SU-DHL-6 (cell line): ENCODE measurements around the gene EFCAB8.

Source experiments
- H2AFZ ChIP-seq: fragments of 200-600 bp; sonication (generic); 2 replicates; pipeline ENCODE4 v1.6.1; 2014; ENCODE audit warnings: low read depth, mild to moderate bottlenecking, moderate library complexity, mixed read lengths, antibody characterized with exemption, low read length; ENCODE audit not compliant: severe bottlenecking
- H3F3A ChIP-seq: fragments of 200-600 bp; shearing (Covaris generic); 2 replicates; pipeline ENCODE4 v1.6.0; 2016; ENCODE audit warnings: antibody characterized with exemption, mild to moderate bottlenecking; ENCODE audit not compliant: insufficient read depth
- H3K27ac ChIP-seq: fragments of 200-600 bp; sonication (generic); 2 replicates; pipeline ENCODE4 v1.5.1; 2016; ENCODE audit warnings: low read depth, mild to moderate bottlenecking, low read length, moderate library complexity, mixed read lengths
- H3K27me3 ChIP-seq: fragments of 200-600 bp; sonication (generic), shearing (Covaris generic); 2 replicates; pipeline ENCODE4 v1.6.0; 2014; ENCODE audit warnings: mild to moderate bottlenecking, low read length
- H3K36me3 ChIP-seq: fragments of 200-600 bp; sonication (generic); 2 replicates; pipeline ENCODE4 v1.6.1; 2014; ENCODE audit warnings: mild to moderate bottlenecking, low read length, mixed read lengths
- H3K4me2 ChIP-seq: fragments of 300-600, 200-600 bp; shearing (Covaris generic), sonication (generic); 2 replicates; pipeline ENCODE4 v1.6.0; 2014; ENCODE audit warnings: low read length, low read depth, mild to moderate bottlenecking; ENCODE audit not compliant: poor library complexity, severe bottlenecking
- H3K4me3 ChIP-seq: fragments of 200-600 bp; sonication (generic); 2 replicates; pipeline ENCODE4 v1.5.1; 2014; ENCODE audit warnings: antibody characterized with exemption, low read length, mild to moderate bottlenecking, mixed read lengths; ENCODE audit not compliant: insufficient read depth, poor library complexity, severe bottlenecking
- H3K79me2 ChIP-seq: fragments of 200-600 bp; sonication (generic); 2 replicates; pipeline ENCODE4 v1.6.1; 2014; ENCODE audit warnings: mild to moderate bottlenecking, low read length, moderate library complexity; ENCODE audit not compliant: insufficient read depth
- H3K9ac ChIP-seq: fragments of 200-600 bp; sonication (generic); 2 replicates; pipeline ENCODE4 v1.7.0; 2014; ENCODE audit warnings: mild to moderate bottlenecking, low read length
- H3K9me2 ChIP-seq: fragments of 200-600 bp; sonication (generic); replicated peaks from 2 replicates; pipeline ENCODE4 v1.6.1; 2014; ENCODE audit warnings: low read length; ENCODE audit not compliant: insufficient read depth
- H3K9me3 ChIP-seq: fragments of 200-600 bp; sonication (generic); 2 replicates; pipeline ENCODE4 v1.6.1; 2014; ENCODE audit warnings: low read length, mixed read lengths; ENCODE audit not compliant: insufficient read depth
- H4K20me1 ChIP-seq: fragments of 200-600 bp; sonication (generic); 2 replicates; pipeline ENCODE4 v1.6.1; 2014; ENCODE audit warnings: low read depth, mild to moderate bottlenecking, antibody characterized with exemption, low read length, moderate library complexity, mixed read lengths
- EZH2phosphoT487 ChIP-seq: fragments of 200-600 bp; sonication (generic), shearing (Covaris generic); conservative IDR thresholded peaks from 2 replicates; pipeline ENCODE4 v1.6.1; 2018; ENCODE audit warnings: mild to moderate bottlenecking, antibody characterized with exemption, low read length, moderate library complexity, mixed read lengths
- TF ChIP-seq, protein P1 (sequence below): fragments of 200-600 bp; sonication (generic); IDR thresholded peaks from one replicate; pipeline ENCODE4 v1.5.1; 2017; ENCODE audit warnings: antibody characterized with exemption, mild to moderate bottlenecking, low read length, moderate library complexity; ENCODE audit not compliant: insufficient read depth, poor library complexity, severe bottlenecking

EFCAB8 gene

DNA sequence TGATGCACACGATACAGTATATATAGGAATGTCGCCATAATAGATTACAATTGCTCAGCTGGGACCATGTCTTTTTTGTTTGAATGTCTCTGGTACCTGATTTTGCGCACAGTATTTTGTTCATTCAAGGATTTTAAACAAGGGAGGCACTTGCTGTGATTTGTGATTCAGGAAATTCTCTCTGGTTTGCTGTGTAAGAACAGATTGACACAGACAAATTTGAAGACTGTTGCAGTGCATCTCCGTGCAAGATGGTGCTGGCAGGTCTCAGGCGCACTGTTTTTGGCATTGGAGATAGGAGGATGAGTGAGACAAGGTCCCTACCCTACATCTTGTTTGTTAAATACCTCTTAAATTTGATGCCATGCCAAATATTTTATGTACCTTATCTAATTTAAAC, 36.5 kb upstream of the EFCAB8 start:
- H3F3A ChIP-seq = 0 out of 2 replicates have a peak, but pooled peaks cover 9% of the 10 kb centered on the region
- H3K9me2 ChIP-seq = no peaks in the 10 kb centered on the region
- H3K9me3 ChIP-seq = no peaks in the 10 kb centered on the region
- no peak for TF ChIP-seq EZH2phosphoT487
- TF ChIP-seq, protein P1, sequence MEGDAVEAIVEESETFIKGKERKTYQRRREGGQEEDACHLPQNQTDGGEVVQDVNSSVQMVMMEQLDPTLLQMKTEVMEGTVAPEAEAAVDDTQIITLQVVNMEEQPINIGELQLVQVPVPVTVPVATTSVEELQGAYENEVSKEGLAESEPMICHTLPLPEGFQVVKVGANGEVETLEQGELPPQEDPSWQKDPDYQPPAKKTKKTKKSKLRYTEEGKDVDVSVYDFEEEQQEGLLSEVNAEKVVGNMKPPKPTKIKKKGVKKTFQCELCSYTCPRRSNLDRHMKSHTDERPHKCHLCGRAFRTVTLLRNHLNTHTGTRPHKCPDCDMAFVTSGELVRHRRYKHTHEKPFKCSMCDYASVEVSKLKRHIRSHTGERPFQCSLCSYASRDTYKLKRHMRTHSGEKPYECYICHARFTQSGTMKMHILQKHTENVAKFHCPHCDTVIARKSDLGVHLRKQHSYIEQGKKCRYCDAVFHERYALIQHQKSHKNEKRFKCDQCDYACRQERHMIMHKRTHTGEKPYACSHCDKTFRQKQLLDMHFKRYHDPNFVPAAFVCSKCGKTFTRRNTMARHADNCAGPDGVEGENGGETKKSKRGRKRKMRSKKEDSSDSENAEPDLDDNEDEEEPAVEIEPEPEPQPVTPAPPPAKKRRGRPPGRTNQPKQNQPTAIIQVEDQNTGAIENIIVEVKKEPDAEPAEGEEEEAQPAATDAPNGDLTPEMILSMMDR = no peak
- H3K36me3 ChIP-seq = no peaks in the 10 kb centered on the region
- H2AFZ ChIP-seq = no peak overlapping the region
- no peaks in the 10 kb centered on the region for H3K27me3 ChIP-seq
- no peak overlapping the region for H3K27ac ChIP-seq
- peaks cover 41% of the 10 kb centered on the region; the same call in 1 of the 2 replicates for H4K20me1 ChIP-seq
- H3K79me2 ChIP-seq = peaks cover 69% of the 10 kb centered on the region
- H3K9ac ChIP-seq = peak overlapping the region; percentile 82; the same call in 1 of the 2 replicates
- H3K4me2 ChIP-seq = peak overlapping the region; percentile 76
- no peak overlapping the region for H3K4me3 ChIP-seq

DNA sequence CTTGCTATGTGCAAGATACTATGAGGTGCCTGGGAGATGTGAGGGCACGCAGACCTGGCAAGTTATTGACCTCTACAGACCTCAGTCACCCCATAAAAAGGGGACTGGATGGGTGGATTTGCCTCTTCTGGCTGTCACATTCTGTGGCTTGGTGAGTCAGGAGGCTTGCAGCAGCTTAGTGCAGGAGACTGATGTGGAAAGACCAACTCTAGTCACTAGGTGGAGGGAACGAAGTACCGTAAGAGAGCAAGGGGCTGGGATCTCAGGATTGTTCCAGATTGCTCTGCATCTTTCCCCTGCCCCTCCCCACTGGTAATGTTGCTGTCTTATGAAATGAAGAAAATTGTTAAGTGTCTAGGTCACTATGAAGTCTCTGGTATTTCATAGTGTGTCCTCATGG, 35.6 kb upstream of the EFCAB8 start:
- peaks cover 41% of the 10 kb centered on the region; the same call in 1 of the 2 replicates for H4K20me1 ChIP-seq
- TF ChIP-seq EZH2phosphoT487 = no peak
- TF ChIP-seq, protein P1 = no peak
- H2AFZ ChIP-seq = no peak overlapping the region

DNA sequence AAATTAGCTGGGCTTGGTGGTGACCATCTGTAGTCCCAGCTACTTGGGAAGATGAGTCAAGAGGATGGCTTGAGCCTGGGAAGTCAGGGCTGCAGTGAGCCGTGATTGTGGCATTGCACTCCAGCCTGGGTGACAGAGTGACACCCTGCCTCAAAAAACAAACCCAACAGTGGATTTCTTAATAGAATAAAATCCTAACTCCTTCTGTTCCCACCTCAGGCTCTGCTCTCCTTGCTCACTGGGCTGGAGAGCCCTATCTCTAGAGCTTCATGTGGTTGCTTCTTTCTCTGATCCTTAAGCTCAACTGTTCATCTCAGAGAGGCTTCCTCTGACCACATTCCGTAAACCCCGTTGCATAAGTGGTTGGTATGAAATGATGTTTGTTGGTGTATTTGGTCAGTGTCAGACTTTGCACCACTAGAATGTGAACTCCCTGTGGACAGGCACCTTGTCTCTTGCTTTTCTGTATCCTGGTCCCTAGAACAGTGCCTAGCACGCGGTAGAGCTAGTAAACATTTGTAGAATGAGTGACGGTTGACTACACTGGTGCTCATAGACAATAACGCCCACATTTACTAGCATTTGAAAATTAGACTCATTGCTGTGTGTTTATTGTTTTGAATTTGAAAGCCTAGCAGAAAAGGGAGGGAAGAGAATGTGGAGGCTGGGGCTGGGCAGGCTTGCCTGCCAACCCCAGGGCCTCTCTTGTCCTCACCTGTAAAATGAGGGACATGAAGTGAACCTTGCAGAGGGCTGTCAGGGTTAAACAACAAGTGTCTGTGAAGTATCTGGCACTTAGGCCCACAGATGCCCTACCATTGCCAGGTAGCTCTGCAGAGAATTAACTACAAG, 34.8 kb upstream of the EFCAB8 start:
- no peak for TF ChIP-seq EZH2phosphoT487
- TF ChIP-seq, protein P1 = no peak

More for the DNA sequence above, 35.6 kb upstream of the EFCAB8 start:
- no peak overlapping the region for H3K4me2 ChIP-seq
- peaks cover 77% of the 10 kb centered on the region for H3K79me2 ChIP-seq
- H3K27me3 ChIP-seq = no peaks in the 10 kb centered on the region
- H3K4me3 ChIP-seq = no peak overlapping the region
- 0 out of 2 replicates have a peak, but pooled peaks cover 5% of the 10 kb centered on the region for H3F3A ChIP-seq
- H3K36me3 ChIP-seq = no peaks in the 10 kb centered on the region
- no peaks in the 10 kb centered on the region for H3K9me3 ChIP-seq
- H3K9me2 ChIP-seq = no peaks in the 10 kb centered on the region
- H3K9ac ChIP-seq = no peak overlapping the region
- H3K27ac ChIP-seq = no peak overlapping the region

More for the DNA sequence above, 34.8 kb upstream of the EFCAB8 start:
- Histone ChIP-seq H3K4me3 (no peak overlapping the region), H3F3A (0 out of 2 replicates have a peak, but pooled peaks cover 2% of the 10 kb centered on the region), H3K9me3 (no peaks in the 10 kb centered on the region), H3K79me2 (peaks cover 86% of the 10 kb centered on the region), H3K9ac (no peak overlapping the region), H2AFZ (no peak overlapping the region), H3K4me2 (no peak overlapping the region), H3K27ac (no peak overlapping the region), H3K36me3 (no peaks in the 10 kb centered on the region), H4K20me1 (peaks cover 41% of the 10 kb centered on the region; the same call in 1 of the 2 replicates), H3K27me3 (no peaks in the 10 kb centered on the region), H3K9me2 (no peaks in the 10 kb centered on the region)
